NCI-H2029 (cell line): Measurements from ENCODE around the gene CYB5B.
"Not testable (repeated sequence)": the region's sequence is repeated elsewhere in the genome, so short reads cannot be mapped to it uniquely, and the experiment has no call there.

Source experiments
- DNase-seq: peaks from one replicate; lab custom pipeline; 2025; lab: John Stamatoyannopoulos, UW

CYB5B gene

DNA sequence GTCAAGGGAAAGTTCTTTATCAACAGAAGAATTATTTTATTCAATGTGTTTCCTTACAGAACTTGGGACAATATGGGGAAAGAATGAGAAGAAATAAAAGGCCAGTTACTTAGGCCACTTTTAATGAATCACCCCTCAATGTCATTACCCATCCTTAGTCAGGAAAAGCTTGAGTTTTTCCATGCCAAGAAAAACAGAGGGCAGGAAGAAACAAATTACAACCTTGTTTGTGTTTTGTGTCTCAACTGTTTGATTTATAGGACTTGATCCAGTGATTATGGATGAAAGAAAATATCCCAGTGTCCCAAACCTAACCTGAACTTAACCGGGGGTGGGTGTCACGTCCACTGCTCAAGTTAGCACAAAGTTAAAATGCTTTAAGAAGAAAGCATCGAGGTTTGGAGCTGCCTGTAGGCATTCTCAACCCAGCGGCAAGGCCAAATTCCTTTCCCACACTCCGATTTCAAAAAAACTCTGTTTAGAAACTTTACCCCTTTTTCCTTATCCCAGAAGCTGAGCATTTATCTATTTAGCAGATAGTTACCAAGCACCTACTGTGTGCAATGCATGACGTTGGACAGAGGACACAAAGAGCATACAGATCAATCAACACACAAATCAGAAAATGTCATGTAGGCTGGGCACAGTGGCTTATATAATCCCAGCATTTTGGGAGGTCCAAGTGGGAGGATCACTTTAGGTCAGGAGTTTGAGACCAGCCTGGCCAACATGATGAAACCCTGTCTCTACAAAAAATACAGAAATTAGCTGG is 14.0 kb upstream of the CYB5B start:
- no peak for DNase-seq

DNA sequence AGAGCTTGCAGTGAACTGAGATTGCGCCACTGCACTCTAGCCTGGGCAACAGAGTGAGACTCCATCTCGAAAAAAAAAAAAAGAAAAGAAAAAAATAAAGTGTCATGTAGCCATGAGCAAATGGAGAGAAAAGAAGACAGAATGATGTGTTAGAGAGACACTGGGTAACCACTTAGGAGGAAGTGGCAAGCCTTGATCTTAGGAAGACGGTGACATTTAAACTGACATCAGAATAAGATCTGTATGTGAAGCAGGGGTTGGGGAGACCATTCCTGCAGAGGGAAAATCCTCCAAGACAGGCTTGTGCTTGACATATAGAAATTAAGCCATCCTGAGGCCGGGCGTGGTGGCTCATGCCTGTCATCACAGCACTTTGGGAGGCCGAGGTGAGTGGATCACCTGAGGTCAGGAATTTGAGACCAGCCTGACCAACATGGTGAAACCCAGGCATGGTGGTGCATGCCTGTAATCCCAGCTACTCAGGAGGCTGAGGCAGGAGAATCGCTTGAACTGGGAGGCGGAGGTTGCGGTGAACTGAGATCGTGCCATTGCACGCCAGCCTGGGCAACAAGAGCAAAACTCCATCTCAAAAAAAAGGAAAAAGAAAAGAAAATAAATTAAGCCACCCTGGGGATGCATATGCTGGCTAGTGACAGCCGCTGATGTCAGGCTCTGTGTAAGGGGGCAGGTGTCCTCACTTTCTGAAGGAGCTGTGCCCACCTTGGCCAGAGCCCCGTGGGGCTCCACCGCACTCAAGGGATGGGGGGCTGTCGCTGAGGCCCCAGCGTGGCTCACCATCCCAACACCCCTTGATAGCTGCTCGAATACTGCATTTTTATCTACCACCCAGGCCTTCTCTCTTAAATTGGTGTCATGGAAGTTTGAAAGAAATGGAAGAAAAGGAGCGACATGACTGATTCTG is 13.1 kb upstream of the CYB5B start:
- DNase-seq, result no peak

GRCh38 chr16:69412287-69412686 is 12.1 kb upstream of the CYB5B start:
- DNase-seq, result no peak

GRCh38 chr16:69413045-69413664 is 11.3 kb upstream of the CYB5B start:
- no peak for DNase-seq

- DNase-seq, result no peak
Observed at GRCh38 chr16:69417520-69418199, 6.8 kb upstream of the CYB5B start.

DNA sequence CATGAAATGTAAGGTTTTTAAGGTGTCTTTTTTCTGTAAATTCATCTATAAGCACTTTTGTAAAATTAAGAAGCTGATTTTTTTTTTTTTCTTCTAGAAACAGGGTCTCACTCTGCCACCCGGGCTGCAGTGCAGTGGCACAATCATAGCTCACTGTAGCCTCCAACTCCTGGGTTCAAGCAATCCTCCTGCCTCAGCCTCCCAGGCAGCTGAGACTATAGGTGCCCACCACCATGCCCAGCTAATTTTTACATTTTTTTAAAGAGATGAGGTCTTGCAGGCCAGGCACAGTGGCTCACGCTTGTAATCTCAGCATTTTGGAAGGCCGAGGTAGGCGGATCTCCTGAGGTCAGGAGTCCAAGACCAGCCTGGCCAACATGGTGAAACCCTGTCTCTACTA is 4.5 kb upstream of the CYB5B start:
- no peak for DNase-seq

GRCh38 chr16:69423189-69423588 is 1.2 kb upstream of the CYB5B start:
- no peak for DNase-seq

GRCh38 chr16:69424935-69425784 is 741 bp downstream of the CYB5B start:
- DNase-seq, result no peak

GRCh38 chr16:69428652-69429051 is 4.2 kb downstream of the CYB5B start:
- no peak for DNase-seq

- not testable (repeated sequence) for DNase-seq
Observed at GRCh38 chr16:69429058-69429640, 4.7 kb downstream of the CYB5B start.

DNA sequence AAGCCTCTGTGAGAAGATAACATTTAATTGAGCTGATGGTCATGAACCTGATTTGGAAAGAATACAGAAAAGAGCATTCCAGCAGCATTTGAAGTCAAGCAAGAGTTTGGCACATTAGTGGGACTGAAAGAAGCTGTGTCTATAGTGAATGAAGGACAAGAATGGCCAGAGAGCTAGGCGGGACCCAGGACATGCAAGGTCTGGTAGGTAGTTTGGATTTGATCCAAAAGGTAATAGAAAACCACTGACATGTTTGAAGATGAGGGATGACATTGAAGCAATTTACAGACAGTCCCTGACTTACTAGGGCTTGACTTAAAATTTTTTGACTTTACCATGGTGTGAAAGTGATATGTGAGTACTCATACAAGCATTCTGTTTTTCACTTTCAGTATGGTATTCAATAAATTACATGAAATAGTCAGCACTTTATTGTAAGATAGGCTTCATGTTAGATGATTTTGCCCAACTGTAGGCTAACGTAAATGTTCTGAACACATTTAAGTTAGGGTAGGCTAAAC is 7.6 kb downstream of the CYB5B start:
- DNase-seq, result no peak

GRCh38 chr16:69434066-69434465 is 9.6 kb downstream of the CYB5B start:
- DNase-seq, result no peak

GRCh38 chr16:69435977-69436820 is 11.8 kb downstream of the CYB5B start:
- DNase-seq, result no peak

- DNase-seq, result no peak
Observed at GRCh38 chr16:69436896-69437295, 12.5 kb downstream of the CYB5B start.

- DNase-seq, result no peak
Observed at GRCh38 chr16:69438465-69438864, 14.0 kb downstream of the CYB5B start.

DNA sequence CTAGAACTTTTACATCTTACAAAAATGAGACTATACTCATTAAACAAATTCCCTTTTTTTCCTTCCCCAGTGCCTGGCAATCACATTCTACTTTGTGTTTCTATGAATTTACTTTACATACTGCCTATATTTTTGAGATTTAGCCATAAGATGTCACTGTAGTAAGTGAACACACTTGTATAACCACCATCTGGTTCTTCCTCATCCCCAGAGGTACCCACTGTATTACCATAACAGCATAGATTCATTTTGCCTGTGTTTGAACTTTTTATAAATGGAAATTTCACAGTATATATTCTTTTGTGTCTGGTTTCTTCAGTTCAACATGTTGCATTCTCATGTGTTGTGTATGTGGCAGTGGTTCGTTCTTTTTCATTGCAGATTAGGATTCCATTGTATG is 15.8 kb downstream of the CYB5B start:
- DNase-seq, result no peak

DNA sequence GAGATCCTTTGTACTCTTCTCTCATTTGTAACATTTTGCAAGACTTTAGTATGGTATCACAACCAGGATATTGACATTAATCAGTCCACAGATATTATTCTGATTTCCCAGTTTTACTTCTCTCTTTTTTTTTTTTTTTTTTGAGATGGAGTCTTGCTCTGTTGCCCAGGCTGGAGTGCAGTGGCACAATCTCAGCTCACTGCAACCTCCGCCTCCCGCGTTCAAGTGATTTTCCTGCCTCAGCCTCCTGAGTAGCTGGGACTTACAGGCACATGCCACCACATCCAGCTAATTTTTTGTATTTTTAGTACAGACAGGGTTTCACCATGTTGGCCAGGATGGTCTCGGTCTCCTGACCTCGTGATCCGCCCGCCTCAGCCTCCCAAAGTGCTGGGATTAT is 16.6 kb downstream of the CYB5B start:
- DNase-seq, result not testable (repeated sequence)

DNA sequence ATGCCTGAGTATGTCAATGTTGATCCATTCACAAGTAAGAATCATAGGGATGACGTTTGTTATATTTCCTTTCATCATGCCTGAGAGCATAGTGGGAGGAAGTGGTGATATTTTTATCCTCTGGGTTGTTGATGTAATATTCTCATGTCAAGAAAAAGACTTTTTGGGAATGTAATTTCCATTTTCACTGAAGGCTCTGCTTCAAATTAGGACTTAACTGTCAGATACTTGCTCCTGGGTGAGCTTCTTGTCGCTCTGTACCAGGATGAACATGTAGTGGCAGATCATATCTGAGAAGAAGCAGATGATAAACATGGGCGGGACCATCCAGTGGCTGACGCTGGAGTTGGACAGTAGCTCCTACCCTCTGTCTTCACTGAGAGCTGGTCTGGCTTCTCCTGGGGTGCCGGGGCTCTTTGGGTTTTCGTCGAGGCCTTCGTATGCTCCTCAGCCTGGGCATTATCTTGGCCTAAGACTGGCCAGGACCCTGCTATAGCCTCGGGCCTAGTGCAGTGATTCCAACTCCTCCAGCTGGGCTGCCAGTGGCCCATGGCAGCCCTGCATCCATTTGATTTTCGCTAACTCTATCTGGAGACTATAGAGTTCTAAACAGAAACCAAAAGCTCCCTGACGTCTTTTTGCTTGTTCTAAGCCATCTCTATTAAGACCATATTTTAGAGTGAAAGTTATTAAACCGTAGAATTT is 19.7 kb downstream of the CYB5B start:
- DNase-seq, result no peak
